Urothelium cell line (cell line): ENCODE data around the gene IL6.
A peak's percentile ranks its signal among the peaks of the same experiment; 100 is the strongest.
"Not testable (repeated sequence)": the region's sequence is repeated elsewhere in the genome, so short reads cannot be mapped to it uniquely, and the experiment has no call there.

ENCODE experiments used
- DNase-seq: peaks from one replicate; pipeline ENCODE4 v3.0.0; 2011; ENCODE audit warnings: low spot score, mixed read lengths
- FAIRE-seq: peaks from 2 replicates; lab custom pipeline; 2011; peaks lifted over from hg19 to GRCh38; lab: Jason Lieb, UNC

The IL6 gene

DNA sequence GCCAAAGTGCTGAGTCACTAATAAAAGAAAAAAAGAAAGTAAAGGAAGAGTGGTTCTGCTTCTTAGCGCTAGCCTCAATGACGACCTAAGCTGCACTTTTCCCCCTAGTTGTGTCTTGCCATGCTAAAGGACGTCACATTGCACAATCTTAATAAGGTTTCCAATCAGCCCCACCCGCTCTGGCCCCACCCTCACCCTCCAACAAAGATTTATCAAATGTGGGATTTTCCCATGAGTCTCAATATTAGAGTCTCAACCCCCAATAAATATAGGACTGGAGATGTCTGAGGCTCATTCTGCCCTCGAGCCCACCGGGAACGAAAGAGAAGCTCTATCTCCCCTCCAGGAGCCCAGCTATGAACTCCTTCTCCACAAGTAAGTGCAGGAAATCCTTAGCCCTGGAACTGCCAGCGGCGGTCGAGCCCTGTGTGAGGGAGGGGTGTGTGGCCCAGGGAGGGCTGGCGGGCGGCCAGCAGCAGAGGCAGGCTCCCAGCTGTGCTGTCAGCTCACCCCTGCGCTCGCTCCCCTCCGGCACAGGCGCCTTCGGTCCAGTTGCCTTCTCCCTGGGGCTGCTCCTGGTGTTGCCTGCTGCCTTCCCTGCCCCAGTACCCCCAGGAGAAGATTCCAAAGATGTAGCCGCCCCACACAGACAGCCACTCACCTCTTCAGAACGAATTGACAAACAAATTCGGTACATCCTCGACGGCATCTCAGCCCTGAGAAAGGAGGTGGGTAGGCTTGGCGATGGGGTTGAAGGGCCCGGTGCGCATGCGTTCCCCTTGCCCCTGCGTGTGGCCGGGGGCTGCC is at the start of gene IL6:
IL6 (plus strand) TSS at position 294 of the 807 bp plus-strand sequence; CDS start at position 357, 63 bp downstream.
- FAIRE-seq, result no peak
- peak; percentile 91 for DNase-seq

DNA sequence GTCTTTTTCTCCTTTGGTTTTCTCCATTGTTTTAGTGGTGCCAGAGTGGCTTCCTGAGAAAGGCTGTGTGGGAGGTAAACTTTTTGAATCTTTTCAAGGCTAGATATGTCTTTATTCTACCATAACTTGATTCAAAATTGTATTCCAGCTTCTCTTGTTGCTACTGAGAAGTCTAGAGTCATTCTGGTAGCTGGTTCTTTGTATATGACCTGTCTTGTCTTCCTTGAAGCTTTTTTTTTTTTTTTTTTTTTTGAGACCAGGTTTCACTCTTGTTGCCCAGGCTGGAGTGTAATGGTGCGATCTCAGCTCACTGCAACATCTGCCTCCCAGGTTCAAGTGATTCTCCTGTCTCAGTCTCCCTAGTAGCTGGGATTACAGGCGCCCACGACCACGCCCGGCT is 49.7 kb upstream of the IL6 start:
- not testable (repeated sequence) for FAIRE-seq, DNase-seq

DNA sequence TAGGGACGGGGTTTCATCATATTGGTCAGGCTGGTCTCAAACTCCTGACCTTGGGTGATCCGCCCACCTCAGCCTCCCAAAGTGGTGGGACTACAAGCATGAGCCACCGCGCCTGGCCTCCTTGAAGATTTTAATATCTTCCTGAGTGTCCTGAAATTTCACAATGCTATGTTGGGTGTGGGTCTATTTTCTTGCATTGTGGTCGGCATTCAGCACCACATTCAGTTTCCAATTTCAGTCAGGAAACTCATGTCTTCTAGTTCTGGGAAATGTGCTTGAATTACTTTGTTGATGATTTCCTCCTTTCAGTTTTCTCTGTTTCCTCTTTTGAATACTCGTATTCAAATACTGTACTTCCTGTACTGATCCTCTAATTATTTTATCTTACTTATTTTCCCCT is 49.3 kb upstream of the IL6 start:
- DNase-seq, result no peak
- no peak for FAIRE-seq

DNA sequence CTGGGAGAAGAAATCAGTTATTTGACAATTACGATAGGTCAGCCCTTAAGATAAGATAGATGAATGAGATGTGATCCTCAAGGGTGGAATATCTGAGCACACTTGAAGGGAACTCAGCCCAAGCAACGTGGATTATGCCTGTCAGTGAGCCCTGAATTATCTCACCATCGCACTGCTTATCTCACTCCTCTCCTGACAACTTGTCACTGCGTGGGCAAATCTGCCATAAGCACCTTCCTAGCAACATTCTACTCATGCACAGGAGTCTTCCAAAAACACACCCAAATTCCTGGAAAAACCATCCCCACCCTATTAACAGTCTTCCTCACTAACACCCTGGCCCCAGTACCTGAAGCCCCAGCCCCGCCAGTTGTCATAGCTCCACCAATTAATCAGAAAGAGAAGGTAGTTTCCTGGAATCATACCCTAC is 46.5 kb upstream of the IL6 start:
- FAIRE-seq (no peak), DNase-seq (no peak)

DNA sequence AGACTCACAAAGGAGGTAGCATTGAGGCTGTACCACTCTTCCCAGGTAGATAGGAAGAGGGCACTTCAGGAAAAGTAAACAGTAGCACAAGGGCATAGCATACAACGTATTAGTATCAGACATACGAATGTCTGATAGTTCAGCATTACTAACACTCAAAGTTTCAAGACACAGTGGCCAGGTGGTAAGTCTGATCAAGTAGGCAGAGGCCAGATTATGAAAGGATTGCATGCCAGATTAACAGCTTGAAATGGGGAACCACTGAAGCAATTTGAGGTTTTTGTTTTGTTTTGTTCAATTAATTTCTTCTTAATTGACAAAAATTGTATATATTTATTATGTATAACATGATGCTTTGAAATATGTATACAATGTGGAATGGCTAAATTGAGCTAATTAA is 45.7 kb upstream of the IL6 start:
- DNase-seq, result no peak

DNA sequence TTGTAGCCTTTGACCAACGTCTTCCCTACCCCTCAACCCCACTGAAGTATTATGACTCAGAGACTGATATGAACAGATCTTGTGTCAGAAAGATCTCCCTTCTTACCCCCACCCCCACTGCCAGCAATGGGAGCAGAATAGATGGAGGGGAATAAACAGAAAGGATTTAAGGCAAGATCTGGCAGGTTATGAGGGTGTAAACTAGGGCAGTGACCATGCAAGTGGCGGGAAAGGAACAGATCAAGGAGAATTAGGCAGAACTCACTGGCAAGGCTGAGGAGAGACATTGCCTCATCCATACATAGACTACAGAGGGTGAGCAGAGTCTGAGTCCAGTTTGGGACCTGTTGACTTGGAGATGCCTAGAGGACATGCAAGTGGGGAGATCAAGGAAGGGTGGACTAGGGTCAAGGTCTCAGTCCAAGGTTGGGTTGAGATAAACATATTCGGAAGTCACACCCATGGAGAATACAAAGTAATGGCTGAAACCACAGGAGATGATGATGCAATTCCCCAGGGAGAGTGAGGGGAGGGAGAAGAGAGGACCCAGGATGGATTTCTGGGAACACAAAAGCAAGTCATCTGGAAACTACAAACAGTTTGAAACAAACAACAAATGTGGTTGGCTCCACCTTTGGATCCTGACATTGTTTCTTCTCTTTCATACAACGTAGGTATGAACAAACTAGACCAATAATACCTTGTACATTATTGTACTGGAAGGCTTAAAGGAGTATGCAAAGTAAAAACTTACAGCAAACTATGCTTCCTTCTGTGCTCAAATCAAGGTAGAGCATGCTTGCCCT is 44.9 kb upstream of the IL6 start:
- FAIRE-seq (no peak), DNase-seq (no peak)

More for the DNA sequence above, 45.7 kb upstream of the IL6 start:
- no peak for FAIRE-seq

DNA sequence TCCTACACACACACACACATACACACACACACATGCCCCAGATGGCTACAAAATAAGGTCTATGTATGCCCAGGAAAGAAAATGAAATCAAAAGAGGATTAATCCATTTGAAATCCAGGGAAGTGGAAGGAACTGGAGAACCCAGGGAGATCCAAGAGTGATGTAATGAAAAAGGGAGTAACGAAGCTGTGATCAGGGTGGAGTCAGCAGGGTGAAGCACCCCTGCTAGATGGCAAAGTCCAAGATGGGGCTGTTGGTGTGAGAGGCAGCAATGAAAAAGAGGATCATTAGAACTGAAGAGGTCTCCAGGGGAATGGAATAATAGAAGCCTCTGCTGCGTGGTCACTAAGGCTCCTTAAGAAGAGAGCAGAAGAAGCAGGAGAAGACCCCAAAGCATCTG is 43.6 kb upstream of the IL6 start:
- FAIRE-seq, result no peak

DNA sequence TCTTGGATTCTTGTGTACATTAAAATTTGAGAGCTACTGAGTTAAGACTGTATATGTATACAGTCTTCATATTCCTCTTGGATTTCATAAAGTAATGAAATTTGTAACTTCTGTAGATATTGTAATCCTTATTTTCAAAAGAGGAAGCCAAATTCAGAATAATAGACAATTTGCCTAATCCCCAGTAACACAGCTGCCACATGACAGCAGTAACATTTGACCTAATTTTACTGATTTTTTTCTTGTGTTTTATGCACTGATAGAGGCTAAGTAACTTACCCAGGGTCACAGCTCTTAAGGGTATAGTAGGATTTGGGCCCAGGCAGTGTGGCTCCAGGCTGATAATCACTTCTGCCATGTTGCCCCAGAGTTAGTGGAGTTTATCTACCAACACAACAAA is 40.4 kb upstream of the IL6 start:
- DNase-seq (no peak), FAIRE-seq (no peak)

More for the DNA sequence above, 43.6 kb upstream of the IL6 start:
- DNase-seq, result no peak

DNA sequence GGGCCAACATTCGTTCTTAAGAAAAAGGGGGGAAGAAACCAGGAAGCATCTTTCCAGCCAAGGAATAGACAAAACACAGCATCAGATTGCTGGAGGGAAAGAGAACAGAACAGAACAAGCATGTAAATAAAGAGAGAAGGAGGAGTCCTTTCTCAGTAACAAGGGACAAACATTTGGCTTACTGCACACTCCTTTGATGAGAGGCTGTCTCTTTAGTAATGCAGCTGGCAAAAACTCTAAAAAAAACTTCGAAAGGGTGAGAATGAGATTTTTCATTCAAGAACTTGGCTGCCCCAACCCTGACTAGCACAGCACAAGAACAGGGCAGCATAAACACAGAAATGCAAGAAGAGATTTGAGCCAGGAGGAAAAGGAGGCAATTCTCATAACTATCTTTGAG is 38.9 kb upstream of the IL6 start:
- no peak for FAIRE-seq

DNA sequence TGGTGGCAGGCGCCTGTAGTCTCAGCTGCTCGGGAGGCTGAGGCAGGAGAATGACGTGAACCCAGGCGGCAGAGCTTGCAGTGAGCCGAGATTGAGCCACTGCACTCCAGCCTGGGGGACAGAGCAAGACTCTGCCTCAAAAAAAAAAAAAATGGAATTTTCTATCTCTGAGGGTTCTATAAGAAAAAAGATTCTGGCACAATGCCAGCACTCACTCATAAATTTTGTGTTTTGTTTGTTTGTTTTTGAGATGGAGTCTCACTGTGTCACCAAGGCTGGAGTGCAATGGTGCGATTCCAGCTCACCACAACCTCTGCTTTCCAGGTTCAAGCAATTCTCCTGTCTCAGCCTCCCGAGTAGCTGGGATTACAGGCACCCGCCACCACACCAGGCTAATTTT is 38.1 kb upstream of the IL6 start:
- not testable (repeated sequence) for DNase-seq, FAIRE-seq

More for the DNA sequence above, 38.9 kb upstream of the IL6 start:
- DNase-seq, result no peak

DNA sequence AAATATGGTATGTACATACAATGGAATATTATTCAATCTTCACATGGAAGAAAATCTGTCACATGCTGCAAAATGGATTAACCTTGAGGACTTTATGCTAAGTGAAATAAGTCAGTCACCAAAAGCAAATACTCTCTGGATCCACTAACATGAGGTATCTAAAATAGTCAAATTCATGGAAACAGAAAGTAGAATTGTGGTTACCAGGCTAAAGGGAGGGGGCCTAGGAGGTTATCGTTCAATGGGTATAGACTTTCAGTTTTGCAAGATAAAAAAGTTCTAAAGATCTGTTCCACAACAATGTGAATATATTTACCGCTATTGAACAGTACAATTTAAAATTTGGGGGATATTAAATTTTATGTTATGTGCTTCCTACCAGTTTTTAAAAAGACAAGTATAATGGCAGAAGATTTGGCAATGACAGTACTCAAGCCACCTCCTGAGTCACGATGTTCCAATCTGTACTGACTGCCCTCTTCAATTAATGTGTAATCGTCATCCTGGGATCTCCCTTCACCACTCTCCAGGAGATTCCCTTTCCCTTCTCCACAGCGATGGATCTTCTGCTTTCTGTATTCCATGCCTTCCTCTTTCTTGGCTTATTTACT is 32.3 kb upstream of the IL6 start:
- FAIRE-seq (no peak), DNase-seq (no peak)

DNA sequence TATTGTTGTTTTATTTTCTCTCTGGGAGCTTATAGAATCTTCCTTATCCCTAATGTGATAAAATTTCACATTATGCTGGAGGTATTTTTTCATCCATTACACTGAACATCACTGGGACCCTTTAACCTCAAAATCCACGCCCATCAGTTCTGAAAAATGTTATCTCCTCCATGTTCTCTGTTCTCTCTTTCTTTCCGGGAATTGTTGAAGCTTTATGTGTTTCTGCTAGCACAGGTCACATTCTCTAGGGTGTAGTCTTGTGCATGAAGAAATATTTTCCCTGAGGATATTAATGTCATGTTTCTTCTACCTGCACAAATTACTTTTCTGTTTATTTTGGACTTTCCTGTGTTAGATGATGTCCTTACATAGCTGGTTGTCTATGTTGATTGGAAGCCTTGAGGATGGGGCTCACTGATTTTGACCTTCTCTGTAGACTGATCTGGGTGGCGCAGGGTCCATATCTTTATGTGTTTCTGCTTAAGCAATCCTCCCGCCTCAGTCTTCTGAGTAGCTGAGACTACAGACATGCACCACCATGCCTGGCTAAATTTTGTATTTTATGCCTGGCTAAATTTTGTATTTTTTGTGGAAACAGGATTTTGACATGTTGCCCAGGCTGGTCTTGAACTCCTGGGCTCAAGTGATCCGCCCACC is 31.4 kb upstream of the IL6 start:
- DNase-seq (no peak), FAIRE-seq (no peak)

DNA sequence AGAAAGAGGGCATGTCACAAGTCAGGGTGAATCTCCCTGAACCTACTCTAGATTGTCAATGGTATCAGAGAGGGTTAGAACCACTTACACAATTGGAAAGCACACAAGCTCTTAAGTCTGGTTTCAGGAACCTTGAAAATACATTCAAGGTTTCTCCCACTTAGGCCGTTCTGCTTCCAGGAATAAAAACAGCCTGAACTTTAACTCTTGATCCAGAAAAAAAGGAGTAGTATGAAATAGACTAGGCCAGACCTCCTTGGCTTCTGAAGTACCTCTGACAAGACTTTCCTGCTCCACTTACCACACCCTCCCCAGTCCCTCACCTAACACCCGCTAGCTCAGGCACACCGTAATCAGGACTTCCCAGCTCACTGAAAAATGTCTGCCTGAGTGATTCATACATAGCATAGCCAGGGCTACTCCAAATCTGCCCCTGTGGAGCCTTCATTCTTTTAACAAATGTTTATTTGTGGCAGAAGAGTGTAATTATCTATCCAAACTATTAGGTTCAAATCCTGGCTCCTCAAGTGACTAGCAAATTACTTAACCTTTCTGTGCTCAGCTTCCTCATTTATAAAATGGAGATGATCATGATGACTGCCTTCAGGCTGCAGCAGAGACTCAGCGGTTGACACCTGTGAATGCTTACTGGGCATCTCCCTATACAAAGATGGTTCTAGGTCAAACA is 30.3 kb upstream of the IL6 start:
- DNase-seq (no peak), FAIRE-seq (no peak)

DNA sequence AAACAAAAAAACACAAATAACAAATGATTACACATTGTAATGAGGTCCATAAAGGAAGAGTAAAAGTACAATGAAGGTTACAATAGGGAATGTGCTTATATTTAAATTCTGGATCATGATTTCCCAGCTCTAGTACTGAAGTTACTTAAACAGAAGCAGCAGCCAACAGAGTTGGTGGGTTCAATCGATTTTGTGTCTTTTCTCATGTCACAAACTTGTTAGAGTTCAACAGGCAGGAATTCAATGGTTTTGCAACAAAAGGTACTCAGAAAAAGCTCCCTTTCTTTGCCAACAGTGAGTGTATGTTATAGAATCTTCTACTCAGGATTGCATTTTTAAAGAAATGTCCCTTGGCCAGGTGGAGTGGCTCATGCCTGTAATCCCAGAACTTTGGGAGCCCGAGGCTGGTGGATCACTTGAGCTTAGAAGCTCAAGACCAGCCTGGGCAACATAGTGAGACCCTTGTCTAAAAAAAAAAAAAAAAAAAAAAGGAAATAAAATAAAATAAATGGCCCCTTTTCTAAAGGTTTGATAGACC is 29.6 kb upstream of the IL6 start:
- no peak for FAIRE-seq

DNA sequence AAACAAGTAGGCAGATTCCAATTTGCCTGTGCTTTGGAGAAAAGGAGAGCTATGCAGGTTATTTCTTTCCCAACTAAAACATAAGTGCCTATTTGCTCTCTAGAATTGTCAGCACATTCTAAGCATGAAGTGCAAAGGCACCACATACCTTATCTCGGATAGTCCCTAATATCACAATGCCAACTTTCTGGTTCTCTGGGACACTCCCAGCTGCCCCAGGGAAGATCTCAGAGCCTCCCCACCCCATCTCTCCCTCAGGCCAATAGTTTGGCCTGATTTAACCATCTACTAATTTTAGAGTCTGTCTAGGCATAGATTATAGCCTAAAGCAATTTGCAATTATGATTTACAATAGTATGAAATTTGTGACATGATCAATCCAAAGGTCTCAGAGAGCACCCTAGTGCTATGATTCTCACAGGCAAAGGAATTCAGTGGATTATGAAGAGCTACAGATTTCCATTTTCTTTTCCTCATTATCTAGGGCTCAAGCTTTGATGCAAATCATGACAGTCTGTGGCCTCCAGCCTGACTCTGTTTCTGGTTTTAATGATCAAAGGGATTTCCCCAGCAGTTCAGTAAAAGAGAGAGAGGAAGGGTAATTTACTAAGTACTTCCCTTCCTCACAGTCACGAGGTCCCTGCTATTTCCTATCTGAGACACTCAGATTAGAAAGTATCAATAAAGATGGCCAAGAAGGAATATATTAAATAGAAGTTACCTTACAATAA is 29.0 kb upstream of the IL6 start:
- no peak for DNase-seq
- FAIRE-seq, result no peak

More for the DNA sequence above, 29.6 kb upstream of the IL6 start:
- DNase-seq, result no peak

DNA sequence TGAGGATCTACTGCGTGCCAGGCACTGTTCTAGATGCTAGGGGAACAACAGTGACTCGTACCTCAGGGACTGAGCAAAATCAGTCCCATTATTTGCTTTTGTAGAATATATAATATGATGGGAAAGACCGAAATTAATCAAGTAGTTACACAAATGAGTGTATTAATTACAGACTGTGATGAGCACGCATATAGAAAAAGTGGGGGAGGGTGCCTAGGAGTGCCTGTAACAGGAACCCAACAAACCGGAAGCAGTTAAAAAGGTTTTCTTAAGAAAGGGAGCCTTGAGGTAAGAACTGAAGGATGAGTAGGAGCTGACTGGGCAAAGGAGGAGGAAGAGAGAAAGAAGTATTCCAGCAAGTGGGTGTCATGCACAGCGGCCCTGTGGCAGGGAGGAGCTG is 28.2 kb upstream of the IL6 start:
- FAIRE-seq (no peak), DNase-seq (no peak)

DNA sequence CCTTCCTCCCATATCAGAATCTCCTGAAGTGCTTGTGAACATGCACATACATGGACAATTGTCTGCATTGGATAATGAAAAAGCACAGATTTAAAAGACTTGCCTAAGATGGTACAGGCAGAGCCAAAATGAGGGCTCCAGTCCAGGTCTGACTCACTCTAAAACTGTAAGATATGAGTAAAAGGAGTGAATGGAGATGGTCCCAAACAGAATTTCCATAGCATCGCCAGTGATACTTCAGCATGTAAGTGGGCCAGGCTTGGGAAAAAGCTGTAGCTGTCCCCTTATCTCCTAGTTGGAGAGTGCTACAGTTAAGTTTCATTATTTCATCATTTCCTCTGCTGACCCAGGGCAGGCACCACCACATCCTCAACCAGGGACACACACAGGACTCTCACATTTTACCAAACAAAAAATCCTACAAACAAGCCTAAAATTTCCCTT is 26.4 kb upstream of the IL6 start:
- no peak for FAIRE-seq
- DNase-seq, result no peak

DNA sequence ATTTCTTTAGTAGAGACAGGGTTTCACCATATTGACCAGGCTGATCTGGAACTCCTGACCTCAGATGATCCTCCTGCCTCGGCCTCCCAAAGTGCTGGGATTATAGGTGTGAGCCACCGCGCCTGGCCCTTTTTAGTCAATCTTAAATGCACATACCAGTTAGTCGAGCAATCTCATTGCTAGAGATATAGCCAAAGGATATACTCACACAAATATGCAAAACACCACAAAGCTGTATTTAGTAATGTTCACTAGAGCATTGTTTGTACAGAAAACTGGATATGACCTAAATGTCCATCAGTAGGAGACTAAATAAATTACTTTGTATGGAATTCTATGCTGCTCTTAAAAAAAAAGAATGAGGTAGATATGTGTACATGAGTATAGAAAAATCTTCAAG is 24.5 kb upstream of the IL6 start:
- DNase-seq (no peak), FAIRE-seq (no peak)

DNA sequence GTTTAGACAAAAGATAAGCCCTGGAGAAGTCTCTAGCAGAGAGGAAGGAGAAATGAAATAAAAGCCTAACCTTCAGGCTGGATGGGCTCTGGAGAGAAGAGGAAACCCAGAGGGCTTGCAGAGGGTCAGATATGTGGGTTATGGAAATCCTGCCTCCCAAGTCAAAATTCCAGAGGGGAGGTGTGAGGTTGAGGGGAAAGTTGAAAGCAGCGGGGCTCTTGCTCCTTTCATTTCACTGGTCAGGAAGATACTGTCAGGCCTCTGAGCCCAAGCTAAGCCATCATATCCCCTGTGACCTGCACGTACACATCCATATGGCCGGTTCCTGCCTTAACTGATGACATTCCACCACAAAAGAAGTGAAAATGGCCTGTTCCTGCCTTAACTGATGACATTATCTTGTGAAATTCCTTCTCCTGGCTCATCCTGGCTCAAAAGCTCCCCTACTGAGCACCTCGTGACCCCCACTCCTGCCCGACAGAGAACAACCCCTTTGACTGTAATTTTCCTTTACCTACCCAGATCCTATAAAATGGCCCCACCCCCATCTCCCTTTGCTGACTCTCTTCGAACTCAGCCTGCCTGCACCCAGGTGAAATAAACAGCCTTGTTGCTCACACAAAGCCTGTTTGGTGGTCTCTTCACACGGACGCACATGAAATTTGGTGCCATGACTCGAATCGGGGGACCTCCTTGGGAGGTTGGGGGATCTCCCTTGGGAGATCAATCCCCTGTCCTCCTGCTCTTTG is 23.7 kb upstream of the IL6 start:
- FAIRE-seq, result not testable (repeated sequence)

More for the DNA sequence above, 23.7 kb upstream of the IL6 start:
- not testable (repeated sequence) for DNase-seq
